D721Med (cell line): ENCODE measurements around the gene TKFC.

Source experiments
- DNase-seq: peaks from one replicate; pipeline ENCODE4 v3.0.0; 2011; ENCODE audit warnings: low spot score; ENCODE audit not compliant: insufficient read length
- FAIRE-seq: peaks from 2 replicates; lab custom pipeline; 2011; peaks lifted over from hg19 to GRCh38; lab: Jason Lieb, UNC
- CTCF ChIP-seq: IDR thresholded peaks from 2 replicates; pipeline ENCODE4 v1.5.1; 2012; ENCODE audit warnings: mild to moderate bottlenecking, control low read depth; ENCODE audit not compliant: insufficient read depth; ENCODE audit errors: missing control alignments

TKFC gene

DNA sequence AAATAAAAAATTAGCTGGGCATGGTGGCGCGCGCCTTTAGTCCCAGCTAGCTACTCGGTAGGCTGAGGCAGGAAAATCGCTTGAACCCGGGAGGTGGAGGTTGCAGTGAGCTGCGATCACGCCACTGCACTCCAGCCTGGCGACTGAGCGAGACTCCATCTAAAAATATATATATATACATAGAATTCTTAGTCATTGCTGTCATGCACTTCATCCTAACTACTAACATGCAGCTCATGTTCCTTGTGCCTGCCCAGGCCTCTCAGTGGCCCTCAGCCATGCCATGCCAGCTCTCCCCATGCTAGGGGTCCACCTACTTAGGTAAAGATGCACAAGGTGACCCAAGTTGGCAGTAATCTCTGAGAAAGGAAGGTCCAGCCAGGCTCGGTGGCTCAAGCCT, 25.5 kb downstream of the TKFC start:
- TF ChIP-seq CTCF: no peak

GRCh38 chr11:61359516-61359915, 26.5 kb downstream of the TKFC start:
- no peak for FAIRE-seq
- no peak for TF ChIP-seq CTCF
- no peak for DNase-seq

More for the DNA sequence above, 25.5 kb downstream of the TKFC start:
- DNase-seq (no peak), FAIRE-seq (no peak)

GRCh38 chr11:61361237-61361740, 28.3 kb downstream of the TKFC start:
- FAIRE-seq (no peak), DNase-seq (no peak)
- no peak for TF ChIP-seq CTCF

GRCh38 chr11:61361741-61362541, 28.9 kb downstream of the TKFC start, which contains the start of the genes CYB561A3 and TMEM138:
Gene CYB561A3, minus strand, starts transcription at chr11:61361882. Its CDS starts 5,169 bp downstream, at chr11:61356713.
Gene TMEM138, plus strand, starts transcription at chr11:61362374. Its CDS starts 2,017 bp downstream, at chr11:61364391.
- TF ChIP-seq CTCF: no peak
- FAIRE-seq (no peak), DNase-seq (peak; percentile 83)

DNA sequence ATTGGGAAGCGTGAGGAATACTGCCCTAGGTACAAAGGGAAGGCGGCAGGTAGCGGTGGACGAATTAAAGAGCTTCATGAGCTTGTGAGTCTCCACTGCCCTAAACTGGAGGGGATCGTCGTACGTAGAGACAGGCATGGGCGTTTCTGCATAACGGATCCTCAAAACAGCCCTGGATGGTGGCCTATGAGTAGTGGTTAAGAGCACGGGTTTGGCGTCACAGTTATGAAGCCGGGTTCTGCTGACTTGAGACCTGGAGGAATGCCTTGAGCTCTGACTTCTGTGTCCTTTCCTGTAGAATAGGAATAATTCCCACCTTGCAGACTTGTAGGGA, 29.5 kb downstream of the TKFC start:
- DNase-seq: no peak
- FAIRE-seq: no peak
- no peak for TF ChIP-seq CTCF

GRCh38 chr11:61364012-61364675, 31.1 kb downstream of the TKFC start:
- DNase-seq (no peak), FAIRE-seq (no peak)
- TF ChIP-seq CTCF: no peak
